Neural progenitor cell (in vitro differentiated cells): ENCODE data around the gene FAM32A. TPM values are rescaled to one million over a fixed set of nuclear protein-coding genes. Genes with fewer than 3 reads are reported as not detected.

ENCODE experiments used
- DNase-seq: peaks from one replicate; pipeline ENCODE4 v3.0.0-alpha.2; 2016; ENCODE audit warnings: low spot score
- H2AFZ ChIP-seq: fragments of 200-600 bp; sonication (generic); replicated peaks from 2 replicates; pipeline ENCODE4 v1.6.1; 2016; ENCODE audit warnings: antibody characterized with exemption
- H3F3A ChIP-seq: fragments of 200-600 bp; sonication (generic); 2 replicates; pipeline ENCODE4 v1.6.1; 2016; ENCODE audit warnings: antibody characterized with exemption, low read depth
- H3K27ac ChIP-seq: fragments of 200-600 bp; sonication (generic); 2 replicates; pipeline ENCODE4 v1.5.1; 2016; ENCODE audit warnings: mild to moderate bottlenecking
- H3K27me3 ChIP-seq: fragments of 200-600 bp; sonication (generic); 2 replicates; pipeline ENCODE4 v1.6.1; 2016; ENCODE audit warnings: mild to moderate bottlenecking, moderate library complexity
- H3K36me3 ChIP-seq: fragments of 200-600 bp; sonication (generic); 2 replicates; pipeline ENCODE4 v1.5.1; 2016
- H3K4me1 ChIP-seq: fragments of 200-600 bp; sonication (generic); 2 replicates; pipeline ENCODE4 v1.6.1; 2016; ENCODE audit warnings: mixed run types
- H3K4me2 ChIP-seq: fragments of 200-600 bp; sonication (generic); 2 replicates; pipeline ENCODE4 v1.6.1; 2016
- H3K4me3 ChIP-seq: fragments of 200-600 bp; sonication (generic); 2 replicates; pipeline ENCODE4 v1.5.1; 2016
- H3K79me2 ChIP-seq: fragments of 200-600 bp; sonication (generic); 2 replicates; pipeline ENCODE4 v1.6.1; 2016; ENCODE audit warnings: low read depth
- H3K9ac ChIP-seq: fragments of 200-600 bp; sonication (generic); 2 replicates; pipeline ENCODE4 v1.6.1; 2016
- H3K9me3 ChIP-seq: fragments of 200-600 bp; sonication (generic); 2 replicates; pipeline ENCODE4 v1.5.1; 2016; ENCODE audit warnings: low read depth
- H4K20me1 ChIP-seq: fragments of 200-600 bp; sonication (generic); 2 replicates; pipeline ENCODE4 v1.6.1; 2016; ENCODE audit warnings: low read depth
- H3K27ac Mint-ChIP-seq: 3 replicates; pipeline ENCODE4 v1.8.0; 2021; ENCODE audit warnings: mixed read lengths
- H3K27me3 Mint-ChIP-seq: 2 replicates; pipeline ENCODE4 v1.8.0; 2022; ENCODE audit warnings: low read depth, mild to moderate bottlenecking, inconsistent platforms, moderate library complexity, mixed read lengths; ENCODE audit not compliant: insufficient read depth
- H3K36me3 Mint-ChIP-seq: 3 replicates; pipeline ENCODE4 v1.8.0; 2021; ENCODE audit warnings: mixed read lengths
- H3K4me1 Mint-ChIP-seq: 3 replicates; pipeline ENCODE4 v1.8.0; 2021; ENCODE audit warnings: mixed read lengths
- H3K4me3 Mint-ChIP-seq: 3 replicates; pipeline ENCODE4 v1.8.0; 2021; ENCODE audit warnings: mild to moderate bottlenecking, moderate library complexity, mixed read lengths
- H3K9me3 Mint-ChIP-seq: 3 replicates; pipeline ENCODE4 v1.8.0; 2020; ENCODE audit warnings: mixed read lengths
- CTCF ChIP-seq: fragments of 200-600 bp; sonication (generic); IDR thresholded peaks from 2 replicates; pipeline ENCODE4 v1.5.1; 2017; ENCODE audit warnings: antibody characterized with exemption, mild to moderate bottlenecking
- EZH2 ChIP-seq: fragments of 200-600 bp; sonication (generic); IDR thresholded peaks from 2 replicates; pipeline ENCODE4 v1.6.1; 2017; ENCODE audit warnings: antibody characterized with exemption, mild to moderate bottlenecking, moderate library complexity
- EZH2phosphoT487 ChIP-seq: fragments of 200-600 bp; sonication (generic); IDR thresholded peaks from 2 replicates; pipeline ENCODE4 v1.6.1; 2017; ENCODE audit warnings: antibody characterized with exemption
- total RNA-seq: library from RNA; depleted of rRNA; stranded (reverse); fragments of >200 nt; gene quantifications from 2 replicates; pipeline ENCODE4 v1.2.3, GENCODE V29; 2015; ENCODE audit warnings: low replicate concordance

The FAM32A gene
- total RNA-seq, 1 donor from 2014 or later: 139 TPM

GRCh38 chr19:16208847-16209665, 23.8 kb downstream of the FAM32A start:
- Histone ChIP-seq H3K27ac (no peak overlapping the region), H3K27me3 (no peaks in the 10 kb centered on the region), H2AFZ (no peak overlapping the region), H3F3A (no peaks in the 10 kb centered on the region), H4K20me1 (no peaks in the 10 kb centered on the region), H3K4me2 (no peak overlapping the region), H3K79me2 (peaks cover 12% of the 10 kb centered on the region), H3K9me3 (no peaks in the 10 kb centered on the region), H3K9ac (no peak overlapping the region), H3K4me3 (no peak overlapping the region), H3K4me1 (no peaks in the 10 kb centered on the region), H3K36me3 (no peaks in the 10 kb centered on the region)
- no peak overlapping the region for H3K4me3 Mint-ChIP-seq
- DNase-seq: no peak
- peaks cover 12% of the 10 kb centered on the region for H3K9me3 Mint-ChIP-seq
- H3K4me1 Mint-ChIP-seq: peaks cover 12% of the 10 kb centered on the region
- no peak overlapping the region for H3K27ac Mint-ChIP-seq
- H3K27me3 Mint-ChIP-seq: no peaks in the 10 kb centered on the region
- TF ChIP-seq EZH2 (no peak), EZH2phosphoT487 (no peak), CTCF (no peak)
- H3K36me3 Mint-ChIP-seq: peaks cover 47% of the 10 kb centered on the region

- Mint-ChIP-seq H3K27me3 (no peaks in the 10 kb centered on the region), H3K9me3 (peaks cover 12% of the 10 kb centered on the region), H3K27ac (no peak overlapping the region), H3K4me3 (no peak overlapping the region), H3K4me1 (peaks cover 12% of the 10 kb centered on the region), H3K36me3 (peaks cover 47% of the 10 kb centered on the region)
- no peaks in the 10 kb centered on the region for H3K27me3 ChIP-seq
- DNase-seq: no peak
- no peaks in the 10 kb centered on the region for H3K36me3 ChIP-seq
- H3K27ac ChIP-seq: no peak overlapping the region
- H3K9me3 ChIP-seq: no peaks in the 10 kb centered on the region
- peaks cover 12% of the 10 kb centered on the region for H3K79me2 ChIP-seq
- no peak overlapping the region for H3K9ac ChIP-seq
- H3F3A ChIP-seq: no peaks in the 10 kb centered on the region
- H3K4me2 ChIP-seq: no peak overlapping the region
- TF ChIP-seq CTCF (no peak), EZH2phosphoT487 (no peak), EZH2 (no peak)
- no peaks in the 10 kb centered on the region for H4K20me1 ChIP-seq
- no peak overlapping the region for H3K4me3 ChIP-seq
- no peaks in the 10 kb centered on the region for H3K4me1 ChIP-seq
- H2AFZ ChIP-seq: no peak overlapping the region
These were observed 25.0 kb downstream of the FAM32A start for GRCh38 chr19:16210168-16210567.

- no peaks in the 10 kb centered on the region for H4K20me1 ChIP-seq
- H3K36me3 ChIP-seq: no peaks in the 10 kb centered on the region
- H3K9me3 ChIP-seq: no peaks in the 10 kb centered on the region
- H3K4me2 ChIP-seq: no peak overlapping the region
- peaks cover 12% of the 10 kb centered on the region for H3K79me2 ChIP-seq
- Mint-ChIP-seq H3K36me3 (peaks cover 55% of the 10 kb centered on the region), H3K9me3 (peaks cover 12% of the 10 kb centered on the region), H3K27ac (no peak overlapping the region), H3K4me1 (peaks cover 12% of the 10 kb centered on the region), H3K4me3 (no peak overlapping the region), H3K27me3 (peaks cover 5% of the 10 kb centered on the region)
- no peak overlapping the region for H2AFZ ChIP-seq
- no peak overlapping the region for H3K27ac ChIP-seq
- no peak overlapping the region for H3K4me3 ChIP-seq
- no peak for DNase-seq
- H3K4me1 ChIP-seq: no peaks in the 10 kb centered on the region
- no peak overlapping the region for H3K9ac ChIP-seq
- H3F3A ChIP-seq: no peaks in the 10 kb centered on the region
- no peaks in the 10 kb centered on the region for H3K27me3 ChIP-seq
- TF ChIP-seq EZH2 (no peak), CTCF (no peak), EZH2phosphoT487 (no peak)
These were observed 27.9 kb downstream of the FAM32A start for GRCh38 chr19:16213076-16213475.
